Tibial artery (tissue), 4 donors: ENCODE results near the gene SIGLECL1.
A peak's percentile ranks its signal among the peaks of the same experiment; 100 is the strongest.

ENCODE experiments used
- DNase-seq, 2 donors: peaks; one replicate each; pipeline ENCODE4 v3.0.0-alpha.2; 2019
- H3K27ac ChIP-seq, 2 donors: fragments of 200-600 bp; sonication (generic) in 1 of 2; 1 replicate in 1 of 2; 2 replicates in 1 of 2; pipeline ENCODE4 v1.5.1; 2018 to 2019; ENCODE audit warnings: mild to moderate bottlenecking in 1 of 2
- H3K27me3 ChIP-seq, 2 donors: fragments of 200-600 bp; sonication (generic) in 1 of 2; one replicate each; pipeline versions ENCODE4 v1.5.1 to v1.6.0; 2016 to 2019
- H3K36me3 ChIP-seq, 3 donors: fragments of 200-600 bp; sonication (generic) in 2 of 3; one replicate each; pipeline ENCODE4 v1.5.1; 2016 to 2019; ENCODE audit warnings: mild to moderate bottlenecking in 2 of 3
- H3K4me1 ChIP-seq, 4 donors: fragments of 200-600 bp; sonication (generic) in 2 of 4; 1 replicate in 3 of 4; 2 replicates in 1 of 4; pipeline ENCODE4 v1.5.1; 2016 to 2019
- H3K4me3 ChIP-seq, 2 donors: fragments of 200-600 bp; sonication (generic) in 1 of 2; 1 replicate in 1 of 2; 2 replicates in 1 of 2; pipeline ENCODE4 v1.5.1; 2018 to 2019; ENCODE audit warnings: mild to moderate bottlenecking in 2 of 2
- H3K9me3 ChIP-seq, 3 donors: fragments of 200-600 bp; sonication (generic) in 1 of 3; one replicate each; pipeline ENCODE4 v1.5.1; 2016 to 2019
- intact Hi-C: fragments of 100-400 bp; cut with DNase I; formaldehyde crosslinking; loops from one replicate; pipeline ENCODE4 v1.15.0; 2023; ENCODE audit warnings: low total_unique reads
- TF ChIP-seq, protein P1 (sequence below), 2 experiments: fragments of 200-600 bp in 1 of 2; fragments of 450-650 bp in 1 of 2; IDR thresholded peaks; one replicate each; pipeline ENCODE4 v1.5.1; 2017 to 2019; ENCODE audit warnings: antibody characterized with exemption in 2 of 2, mild to moderate bottlenecking in 1 of 2, moderate library complexity in 1 of 2

The SIGLECL1 gene

GRCh38 chr19:51301266-51301665, 50.4 kb downstream of the SIGLECL1 start:
- H3K27ac ChIP-seq = no peak overlapping the region
- intact Hi-C loops = no loop called here
- H3K4me1 ChIP-seq = no peaks in the 10 kb centered on the region
- peaks cover 0 to 19% (median 14%) of the 10 kb centered on the region in 3 donors for H3K9me3 ChIP-seq
- peaks cover 0 to 3% of the 10 kb centered on the region in 2 donors for H3K27me3 ChIP-seq
- TF ChIP-seq, protein P1, sequence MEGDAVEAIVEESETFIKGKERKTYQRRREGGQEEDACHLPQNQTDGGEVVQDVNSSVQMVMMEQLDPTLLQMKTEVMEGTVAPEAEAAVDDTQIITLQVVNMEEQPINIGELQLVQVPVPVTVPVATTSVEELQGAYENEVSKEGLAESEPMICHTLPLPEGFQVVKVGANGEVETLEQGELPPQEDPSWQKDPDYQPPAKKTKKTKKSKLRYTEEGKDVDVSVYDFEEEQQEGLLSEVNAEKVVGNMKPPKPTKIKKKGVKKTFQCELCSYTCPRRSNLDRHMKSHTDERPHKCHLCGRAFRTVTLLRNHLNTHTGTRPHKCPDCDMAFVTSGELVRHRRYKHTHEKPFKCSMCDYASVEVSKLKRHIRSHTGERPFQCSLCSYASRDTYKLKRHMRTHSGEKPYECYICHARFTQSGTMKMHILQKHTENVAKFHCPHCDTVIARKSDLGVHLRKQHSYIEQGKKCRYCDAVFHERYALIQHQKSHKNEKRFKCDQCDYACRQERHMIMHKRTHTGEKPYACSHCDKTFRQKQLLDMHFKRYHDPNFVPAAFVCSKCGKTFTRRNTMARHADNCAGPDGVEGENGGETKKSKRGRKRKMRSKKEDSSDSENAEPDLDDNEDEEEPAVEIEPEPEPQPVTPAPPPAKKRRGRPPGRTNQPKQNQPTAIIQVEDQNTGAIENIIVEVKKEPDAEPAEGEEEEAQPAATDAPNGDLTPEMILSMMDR (IDR thresholded peaks at IDR 0.05) = no peak
- DNase-seq = no peak
- H3K36me3 ChIP-seq = no peaks in the 10 kb centered on the region
- H3K4me3 ChIP-seq = no peak overlapping the region

DNA sequence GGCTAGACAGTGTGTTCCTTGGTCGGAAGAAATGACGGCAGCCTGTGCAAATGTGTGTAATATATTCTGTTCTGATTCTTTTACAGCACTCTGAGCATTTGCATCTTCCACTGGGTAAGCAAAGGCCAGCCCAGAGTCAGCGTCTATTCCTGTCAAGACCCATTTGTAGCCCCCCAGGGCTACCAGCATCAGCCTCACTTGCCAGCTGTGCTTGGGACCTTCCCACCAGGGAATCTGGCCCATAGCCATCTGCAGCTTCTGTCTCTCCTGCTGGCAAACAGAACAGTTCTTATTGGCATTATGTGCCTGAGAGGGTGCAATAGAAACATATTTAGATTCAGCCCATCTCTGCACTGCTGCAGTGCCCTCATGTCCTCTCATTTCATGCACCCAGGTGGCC, 54.6 kb downstream of the SIGLECL1 start:
- peaks cover 0 to 27% (median 23%) of the 10 kb centered on the region in 3 donors for H3K9me3 ChIP-seq
- no peak overlapping the region for H3K4me3 ChIP-seq
- intact Hi-C loops = no loop called here
- TF ChIP-seq, protein P1 (IDR thresholded peaks at IDR 0.05) = no peak
- no peaks in the 10 kb centered on the region for H3K36me3 ChIP-seq
- DNase-seq = peak in 1 of 2 donors; percentile 27
- H3K4me1 ChIP-seq = no peaks in the 10 kb centered on the region
- H3K27ac ChIP-seq = no peak overlapping the region
- H3K27me3 ChIP-seq = peaks cover 0 to 26% of the 10 kb centered on the region in 2 donors

DNA sequence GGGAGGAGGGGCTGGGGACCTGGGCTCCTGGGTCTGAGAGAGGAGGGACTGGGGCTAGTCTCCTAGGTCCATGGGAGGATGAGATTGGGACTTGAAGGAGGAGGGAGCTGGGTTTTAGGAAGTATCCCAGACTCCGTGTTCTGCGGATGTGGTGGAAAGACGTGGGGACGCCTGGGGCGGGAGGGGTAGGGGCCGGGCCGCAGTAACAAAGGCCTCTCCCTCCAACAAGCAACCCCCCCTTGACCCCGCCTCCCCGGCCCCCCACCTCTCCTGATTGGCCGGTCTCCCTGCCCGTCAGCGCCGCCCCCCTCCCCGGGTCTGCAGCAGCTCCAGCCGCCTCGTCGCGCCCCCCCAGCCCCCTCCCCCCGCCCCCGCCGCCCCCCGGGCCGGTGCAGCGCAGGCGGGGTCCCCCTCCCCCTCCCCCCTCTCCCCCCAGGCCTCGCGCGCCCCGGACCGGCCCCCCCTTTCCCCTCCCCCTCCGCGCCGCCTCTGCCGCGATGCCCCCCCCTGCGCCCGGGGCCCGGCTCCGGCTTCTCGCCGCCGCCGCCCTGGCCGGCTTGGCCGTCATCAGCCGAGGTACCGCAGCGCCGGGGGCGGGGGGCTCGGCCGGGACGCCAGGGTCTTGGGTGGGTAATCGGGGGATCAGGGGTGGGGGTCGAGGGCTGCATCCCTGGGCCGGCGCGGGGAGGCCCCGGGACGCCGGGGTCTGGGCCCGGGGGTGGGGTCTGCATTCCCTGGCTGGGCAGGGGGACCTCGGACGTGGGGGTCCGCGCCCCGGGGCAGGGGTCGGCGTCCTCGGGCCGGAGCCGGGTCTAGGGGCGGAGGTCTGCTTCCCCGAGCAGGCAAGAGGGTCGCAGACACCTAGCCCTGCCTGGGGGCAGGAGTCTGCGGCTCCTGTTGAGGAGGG, 60.7 kb downstream of the SIGLECL1 start, which contains the start of gene IGLON5:
Gene IGLON5 (plus strand): TSS at position 294 of the 907 bp plus-strand sequence. CDS start 204 bp downstream, at position 498.
- no peak for DNase-seq
- no peak within 1 kb of the TSS for H3K27ac ChIP-seq
- no peaks in the 10 kb centered on the region for H3K36me3 ChIP-seq
- no peak within 1 kb of the TSS for H3K4me3 ChIP-seq
- intact Hi-C loops = no loop called here
- H3K27me3 ChIP-seq = peaks cover 0 to 50% of the 10 kb centered on the region in 2 donors
- H3K9me3 ChIP-seq = peaks cover 0 to 10% (median 8%) of the 10 kb centered on the region in 3 donors
- no peaks in the 10 kb centered on the region for H3K4me1 ChIP-seq
- TF ChIP-seq, protein P1 (IDR thresholded peaks at IDR 0.05) = no peak

GRCh38 chr19:51316688-51317087, 65.8 kb downstream of the SIGLECL1 start:
- intact Hi-C loops = no loop called here
- Histone ChIP-seq H3K36me3 (no peaks in the 10 kb centered on the region), H3K9me3 (no peaks in the 10 kb centered on the region), H3K4me1 (no peaks in the 10 kb centered on the region), H3K4me3 (no peak overlapping the region), H3K27ac (no peak overlapping the region), H3K27me3 (peaks cover 0 to 34% of the 10 kb centered on the region in 2 donors)
- TF ChIP-seq, protein P1 (IDR thresholded peaks at IDR 0.05) = no peak
- DNase-seq = no peak

DNA sequence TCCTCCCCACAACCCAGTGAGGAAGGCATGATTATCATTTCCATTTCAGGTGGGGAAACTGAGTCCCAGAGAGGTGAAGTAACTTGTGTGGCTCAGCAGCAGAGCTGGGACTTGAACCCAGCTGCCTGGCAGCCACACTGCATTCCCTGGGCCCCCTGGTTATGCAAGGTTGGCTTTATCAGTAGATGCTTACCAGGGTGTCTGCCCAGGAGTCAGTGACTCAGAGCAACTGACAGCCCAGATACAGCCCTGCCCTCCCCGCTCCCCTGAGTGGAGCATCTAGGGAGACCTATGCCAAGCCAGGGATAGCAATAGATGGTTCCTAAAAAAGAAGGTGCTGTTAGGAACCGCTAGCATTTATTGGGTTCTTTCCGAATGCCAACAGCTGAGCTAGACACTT, 66.5 kb downstream of the SIGLECL1 start:
- Histone ChIP-seq H3K4me1 (no peaks in the 10 kb centered on the region), H3K4me3 (no peak overlapping the region), H3K27me3 (peaks cover 0 to 31% of the 10 kb centered on the region in 2 donors), H3K36me3 (no peaks in the 10 kb centered on the region), H3K27ac (no peak overlapping the region), H3K9me3 (no peaks in the 10 kb centered on the region)
- TF ChIP-seq, protein P1 (IDR thresholded peaks at IDR 0.05) = no peak
- intact Hi-C loops = no loop called here
- no peak for DNase-seq
